Activated CD8-positive, alpha-beta memory T cell treated with anti-CD3 and anti-CD28 coated beads for 1 hour (primary cell): ENCODE data around the gene CSMD2.

ENCODE experiments used
- DNase-seq, 2 donors: peaks; one replicate each; pipeline ENCODE4 v3.0.0-alpha.2; 2020; ENCODE audit warnings: low read depth in 1 of 2; ENCODE audit errors: extremely low read depth in 1 of 2

The CSMD2 gene

DNA sequence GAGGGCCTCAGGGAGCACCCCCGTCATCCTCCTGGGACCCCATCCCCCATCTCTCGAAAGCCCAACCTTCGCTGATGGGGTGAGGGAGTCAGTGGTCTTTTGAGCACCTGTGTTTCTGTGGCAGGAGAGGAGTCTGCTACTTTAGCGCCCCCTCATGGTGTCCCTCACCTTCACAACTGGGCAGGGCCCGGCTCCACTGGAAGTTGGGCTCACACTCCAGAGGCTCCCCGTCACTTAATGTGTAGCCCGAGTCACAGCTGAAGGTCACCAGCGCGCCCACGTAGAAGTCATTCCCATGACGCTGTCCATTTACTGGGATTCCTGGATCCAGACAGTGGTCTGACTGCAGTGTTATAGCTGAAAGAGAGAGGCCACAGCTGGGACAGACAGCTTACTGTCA lies 440.7 kb downstream of the CSMD2 start:
- DNase-seq: no peak

DNA sequence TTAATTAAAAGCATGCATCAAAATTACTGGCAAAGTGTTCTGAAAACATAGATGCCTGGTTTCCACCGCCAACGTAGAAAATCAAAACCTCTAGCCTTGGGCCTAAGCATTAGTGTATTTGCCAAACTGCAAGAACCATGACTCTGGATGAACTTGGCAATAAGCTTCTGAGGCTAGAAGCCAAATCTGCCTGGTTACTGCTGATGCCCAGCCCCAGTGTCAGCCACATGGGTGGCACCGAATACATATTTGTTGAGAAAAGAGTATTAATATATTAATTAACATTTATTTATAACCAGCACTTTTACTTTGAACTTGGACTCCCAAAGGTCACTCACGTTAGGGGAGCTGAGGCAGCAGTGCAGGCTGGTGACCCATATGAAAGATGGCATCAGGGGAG lies 441.8 kb downstream of the CSMD2 start:
- no peak for DNase-seq

DNA sequence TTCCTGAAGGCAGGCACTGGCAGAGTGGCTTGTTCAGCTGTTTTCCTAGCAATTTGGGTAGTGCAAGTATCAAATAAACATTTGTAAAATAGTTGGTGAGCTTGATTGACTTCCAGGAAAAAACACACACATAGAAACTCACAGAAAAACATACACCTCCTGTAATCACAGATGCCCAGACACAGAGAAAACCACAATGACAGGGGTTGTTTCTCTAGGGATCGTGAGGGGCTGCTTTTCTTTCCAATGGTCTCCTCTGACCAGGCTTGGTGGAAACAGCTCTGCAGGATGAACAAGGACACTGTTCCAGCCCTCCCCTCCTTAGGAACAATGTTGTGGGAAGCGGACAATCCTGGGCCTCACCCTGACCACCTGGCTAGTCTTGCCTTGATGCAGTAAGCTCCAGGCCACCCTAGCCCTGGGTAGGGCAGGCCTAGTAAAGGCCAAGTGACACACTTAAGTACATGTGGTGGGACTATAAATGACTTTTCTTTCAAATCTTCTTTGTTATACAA lies 443.7 kb downstream of the CSMD2 start:
- DNase-seq: no peak

DNA sequence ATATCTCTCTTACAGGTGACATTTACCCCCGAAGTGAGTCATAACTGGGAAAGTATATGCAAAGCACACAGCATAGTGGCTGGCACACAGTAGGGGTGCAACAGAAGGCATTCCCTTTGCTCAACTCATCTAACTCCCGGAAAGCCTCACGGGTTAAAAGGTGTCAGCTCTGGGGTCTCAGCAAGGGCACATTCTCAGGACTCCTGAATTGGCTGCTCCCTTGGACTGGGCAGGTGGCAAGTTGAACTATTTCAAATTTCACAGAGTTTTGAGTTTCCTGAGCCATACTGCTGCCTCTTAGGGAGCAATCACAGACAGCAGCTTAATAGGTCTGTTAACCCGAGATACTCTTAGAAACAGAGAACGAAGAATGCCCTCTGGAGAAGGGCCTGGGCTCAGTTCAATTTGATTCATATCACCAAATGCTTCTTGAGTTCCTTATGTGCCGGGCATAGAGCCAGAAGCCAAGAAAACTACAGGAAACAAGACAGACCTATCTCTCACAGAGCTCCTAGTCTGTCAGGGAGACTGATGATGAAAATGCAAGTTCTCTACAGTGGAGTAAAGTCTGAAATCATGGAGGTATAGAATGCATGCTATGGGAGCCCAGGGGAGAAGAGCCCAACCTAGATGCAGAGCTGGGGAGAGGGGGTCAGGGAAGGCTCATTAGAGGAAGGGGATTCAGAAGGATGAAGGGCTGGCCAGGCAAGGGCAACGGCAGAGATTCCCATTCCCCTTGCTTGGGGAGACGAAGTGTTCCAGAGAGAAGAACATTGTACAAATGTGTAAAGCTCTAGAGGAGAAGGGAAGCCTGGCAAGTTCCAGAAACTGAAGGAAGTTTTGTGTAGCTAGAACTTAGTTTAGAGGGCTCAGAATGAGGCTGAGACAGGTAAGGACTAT lies 445.0 kb downstream of the CSMD2 start:
- no peak for DNase-seq

DNA sequence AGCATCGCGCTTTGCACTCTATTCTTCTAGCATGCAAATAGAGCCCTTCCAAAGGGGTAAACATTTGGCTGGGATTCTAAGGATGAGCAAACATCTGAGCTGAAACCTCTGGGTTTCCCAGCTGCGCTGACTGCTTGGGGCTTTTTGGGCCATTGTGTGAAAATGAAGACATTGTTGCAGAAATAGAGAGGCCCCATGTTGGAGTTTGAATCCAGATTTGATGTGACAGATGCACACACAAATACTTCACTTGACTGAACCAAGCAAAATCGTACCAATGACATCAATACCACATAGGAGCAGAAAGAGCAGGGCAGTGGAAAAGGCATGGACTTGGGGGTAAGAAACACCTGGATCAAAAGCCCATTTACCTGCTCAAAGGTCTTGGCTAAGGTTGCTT lies 445.7 kb downstream of the CSMD2 start:
- DNase-seq: no peak

DNA sequence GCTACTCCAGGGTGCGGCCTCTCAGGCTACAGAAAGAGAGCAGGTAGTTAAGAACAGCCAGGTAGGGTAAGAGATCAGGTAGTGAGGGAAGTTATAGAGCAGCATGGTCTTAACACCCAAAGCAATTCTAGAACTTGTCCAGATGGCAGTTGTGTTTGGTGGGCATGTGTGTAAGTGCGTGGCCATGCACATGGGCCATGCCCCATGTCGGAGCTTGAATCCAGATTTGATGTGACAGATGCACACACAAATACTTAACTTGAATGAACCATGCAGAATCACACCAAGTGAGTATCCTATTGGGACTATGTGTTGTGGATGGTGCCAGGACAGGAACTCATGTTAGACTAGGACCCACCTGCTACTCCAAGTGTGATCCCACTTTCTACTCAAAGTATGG lies 446.8 kb downstream of the CSMD2 start:
- DNase-seq: no peak

DNA sequence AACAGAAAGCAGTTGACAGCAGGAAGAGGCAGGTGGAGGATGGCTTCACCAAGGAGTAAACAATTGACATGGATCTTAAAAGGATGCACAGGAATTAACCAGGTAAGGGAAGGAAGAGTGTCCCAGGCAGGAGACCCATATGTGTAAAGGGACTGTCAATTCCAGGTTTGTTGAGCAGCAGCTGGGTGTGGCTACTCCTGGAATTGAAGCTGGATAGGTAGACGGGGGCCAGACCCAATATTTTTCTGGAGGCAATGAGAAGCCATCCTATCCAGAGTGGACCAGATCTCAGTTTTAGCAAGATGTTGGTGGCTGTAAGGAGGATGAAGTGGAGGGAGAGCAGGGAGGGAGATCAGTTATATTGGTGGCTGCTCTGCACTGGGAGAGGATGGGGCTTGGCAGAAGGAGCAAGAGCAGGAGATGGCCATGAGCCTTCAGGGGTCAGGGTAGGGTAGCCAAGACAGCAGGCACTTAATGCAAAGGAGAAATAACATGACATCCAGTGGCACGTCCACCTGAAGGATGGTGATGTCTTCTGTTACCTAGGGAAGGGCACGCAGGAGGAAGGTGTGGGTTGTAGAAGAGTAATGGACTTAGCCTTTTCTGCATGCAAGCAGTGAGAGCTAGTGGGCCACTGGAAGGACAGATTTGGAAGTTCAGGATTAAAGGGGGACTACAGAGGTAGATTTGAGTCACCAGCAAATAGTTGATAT lies 447.9 kb downstream of the CSMD2 start:
- DNase-seq: no peak

DNA sequence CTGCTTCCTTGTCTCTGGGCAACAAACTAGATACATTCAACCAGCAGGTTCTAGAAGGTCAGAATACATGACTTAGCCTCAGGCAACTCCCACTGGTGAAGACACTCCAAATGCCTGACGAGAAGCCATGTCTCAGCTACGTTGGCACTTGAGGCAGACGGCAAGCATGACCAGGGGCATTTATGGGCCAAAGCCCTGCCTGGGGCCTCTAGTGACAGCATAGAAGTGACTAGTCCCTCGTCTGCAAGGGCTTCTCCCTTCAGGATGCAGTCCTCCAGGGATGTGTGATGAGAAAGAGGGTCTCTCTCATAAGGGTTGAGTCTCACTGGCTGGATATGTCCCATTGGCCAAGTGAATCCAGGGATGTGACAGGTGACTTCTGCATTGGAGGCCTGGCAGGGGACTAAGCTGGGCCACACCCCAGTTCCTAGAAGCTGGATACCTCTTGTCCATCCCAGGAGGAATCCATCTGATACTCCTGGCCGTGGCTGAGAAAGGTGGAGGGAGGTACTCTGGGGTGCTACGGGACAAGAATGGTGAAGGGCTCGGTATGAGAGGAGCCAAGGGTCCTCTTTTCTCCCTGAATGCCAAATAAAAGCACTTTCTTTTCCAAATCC lies 449.7 kb downstream of the CSMD2 start:
- no peak for DNase-seq

DNA sequence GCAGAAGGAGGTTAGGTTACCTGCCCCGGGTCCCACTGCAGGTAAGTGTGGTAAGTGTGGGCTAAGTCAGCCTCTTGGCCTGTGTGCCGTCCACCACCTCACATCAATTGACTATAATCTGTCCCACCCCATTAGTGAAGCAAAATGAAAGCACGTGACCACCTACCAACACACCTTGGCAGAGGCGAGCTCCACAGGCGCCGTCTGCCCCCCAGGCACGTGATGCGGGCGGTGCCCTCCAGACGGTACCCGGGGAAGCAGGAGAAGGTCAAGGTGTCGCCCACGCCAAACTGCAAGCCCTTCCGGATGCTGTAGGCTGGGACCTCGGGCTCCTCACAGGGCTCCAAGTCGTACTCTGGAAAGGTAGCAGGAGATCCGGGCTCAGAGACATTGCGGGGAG lies 450.6 kb downstream of the CSMD2 start:
- no peak for DNase-seq

DNA sequence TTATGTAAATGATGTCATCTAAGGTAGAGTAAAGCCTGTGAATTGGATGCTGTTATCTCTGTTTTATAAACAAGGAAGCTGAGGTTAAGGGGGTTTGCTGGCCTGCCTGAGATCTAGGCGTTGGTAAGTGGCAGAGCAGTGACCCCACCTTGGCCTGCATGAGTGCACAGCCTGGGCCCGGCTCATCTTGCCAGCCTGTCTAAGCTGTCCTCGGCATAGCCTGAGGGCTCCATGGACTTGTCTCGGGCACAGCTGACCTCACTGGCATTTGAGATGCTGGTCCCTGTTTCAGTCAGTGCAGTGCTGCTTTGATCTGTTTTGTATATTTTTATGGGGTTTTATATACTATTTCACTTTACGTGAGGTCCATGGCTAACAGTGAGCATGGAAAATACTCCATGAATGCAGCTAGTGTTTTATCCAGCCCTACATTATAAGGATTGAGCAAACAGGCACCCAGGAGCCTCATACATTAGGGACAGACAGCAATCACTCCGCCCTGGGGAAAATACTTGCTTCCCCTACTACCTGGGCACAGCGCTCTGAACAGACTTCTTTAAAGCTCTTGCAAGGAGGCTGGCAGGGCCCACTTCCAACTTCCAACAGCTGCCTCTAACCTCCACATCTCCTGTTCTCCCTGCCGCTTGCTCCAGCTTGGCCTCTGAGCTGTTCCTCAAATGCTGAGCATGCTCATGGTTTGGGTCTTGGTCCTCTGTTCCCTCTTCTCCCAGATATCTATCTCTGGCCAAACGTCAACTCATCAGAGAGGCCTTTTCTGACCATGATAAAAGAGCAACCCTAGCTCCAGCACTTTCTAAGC lies 451.8 kb downstream of the CSMD2 start:
- no peak for DNase-seq

DNA sequence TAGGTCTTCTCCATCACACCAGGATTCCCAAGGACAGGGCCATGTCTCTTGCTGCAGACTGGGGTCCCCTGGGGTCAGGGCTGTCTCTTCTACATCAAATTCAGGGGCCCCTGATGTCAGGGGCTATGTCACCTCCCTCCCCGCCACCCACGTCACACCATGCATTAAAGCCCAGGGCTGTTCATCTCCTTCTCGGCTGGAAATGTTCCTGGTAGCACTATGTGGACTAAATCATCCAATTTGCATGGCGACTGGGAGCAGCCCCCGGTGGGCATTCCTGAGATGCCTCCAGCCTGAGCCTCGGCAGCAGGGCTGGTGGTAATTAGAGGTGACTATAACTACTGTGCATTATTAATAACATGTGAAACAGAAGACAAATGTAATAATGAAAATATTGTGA lies 452.8 kb downstream of the CSMD2 start:
- DNase-seq: no peak

DNA sequence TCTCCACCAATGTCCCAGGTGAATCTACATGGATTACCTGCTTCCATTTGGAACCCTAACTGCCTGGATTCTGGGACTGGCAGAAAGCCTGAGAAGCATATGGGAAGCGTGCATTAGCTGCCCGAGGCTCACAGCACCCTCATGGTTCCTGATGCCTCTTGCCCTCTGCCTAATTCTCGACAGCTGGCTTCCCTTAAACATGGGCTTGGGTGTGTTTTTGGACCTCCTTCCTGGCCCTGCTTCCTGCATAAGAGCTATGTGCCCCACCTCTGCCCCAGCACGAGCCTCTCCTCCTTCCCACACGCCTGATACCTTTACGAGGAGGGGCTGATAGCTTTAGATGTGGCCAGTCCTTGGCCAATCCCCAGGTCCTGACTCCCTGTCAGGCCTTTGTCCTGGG lies 453.5 kb downstream of the CSMD2 start:
- DNase-seq: no peak

DNA sequence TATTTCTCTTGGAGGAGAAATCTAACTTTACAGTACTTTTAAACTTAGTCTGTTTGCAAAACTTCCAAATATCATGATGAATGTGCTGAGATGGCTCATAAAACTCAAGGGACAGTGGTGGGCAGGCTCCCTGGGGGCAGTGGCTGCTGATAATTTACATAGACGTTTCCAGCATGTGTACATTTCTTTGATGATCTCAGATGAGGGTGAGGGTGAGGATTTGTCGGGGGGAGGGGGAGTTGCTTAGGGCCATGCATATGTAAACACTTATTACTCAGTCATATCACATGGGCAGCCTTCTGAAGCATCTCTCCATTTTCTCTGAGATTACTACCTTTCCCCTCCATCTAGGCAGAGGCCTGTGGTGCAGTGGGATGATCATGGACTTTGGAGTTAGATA lies 454.1 kb downstream of the CSMD2 start:
- DNase-seq: no peak

DNA sequence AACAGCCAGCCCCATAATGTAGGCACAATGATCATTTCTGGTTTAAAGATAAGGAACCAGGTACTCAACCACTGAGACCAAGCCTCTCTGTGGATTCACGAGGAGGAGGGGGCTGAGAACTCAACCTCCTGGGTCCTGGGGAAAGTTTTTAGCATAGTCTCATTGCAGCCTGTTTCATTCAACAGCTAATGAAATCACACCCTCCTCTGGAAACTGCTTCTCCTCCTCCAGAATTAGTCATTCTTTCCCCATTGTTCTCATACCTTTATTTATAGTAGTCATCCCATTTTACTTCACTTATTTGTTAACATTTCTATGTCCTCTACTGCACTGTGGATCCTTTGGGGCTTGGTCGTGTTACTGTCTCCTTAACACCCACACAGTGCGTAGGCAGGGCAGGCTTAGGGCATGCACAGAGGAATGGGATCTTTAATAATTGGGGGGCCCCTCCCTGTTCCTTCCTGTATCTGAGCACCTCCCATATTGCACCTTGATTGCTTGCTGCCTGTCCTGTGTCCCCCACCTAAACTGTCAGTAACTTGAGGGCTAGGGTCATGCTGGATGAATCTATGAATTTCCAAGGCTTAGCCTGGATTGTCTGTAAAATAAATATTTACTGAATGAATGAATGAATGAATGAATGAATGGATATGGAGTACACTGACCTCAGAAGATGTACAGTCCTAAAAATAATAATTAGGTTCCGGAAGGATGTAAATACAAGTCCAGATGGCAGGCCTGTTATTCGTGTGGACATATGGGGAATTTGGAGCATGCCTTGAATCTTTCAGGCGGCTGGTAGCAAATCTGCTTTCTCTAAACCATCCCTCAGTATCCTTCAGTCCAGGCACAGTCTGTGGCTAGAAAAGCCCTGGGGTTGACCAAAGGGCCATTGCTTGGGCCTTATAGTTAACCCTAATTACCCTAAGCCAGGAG lies 455.0 kb downstream of the CSMD2 start:
- DNase-seq: no peak

DNA sequence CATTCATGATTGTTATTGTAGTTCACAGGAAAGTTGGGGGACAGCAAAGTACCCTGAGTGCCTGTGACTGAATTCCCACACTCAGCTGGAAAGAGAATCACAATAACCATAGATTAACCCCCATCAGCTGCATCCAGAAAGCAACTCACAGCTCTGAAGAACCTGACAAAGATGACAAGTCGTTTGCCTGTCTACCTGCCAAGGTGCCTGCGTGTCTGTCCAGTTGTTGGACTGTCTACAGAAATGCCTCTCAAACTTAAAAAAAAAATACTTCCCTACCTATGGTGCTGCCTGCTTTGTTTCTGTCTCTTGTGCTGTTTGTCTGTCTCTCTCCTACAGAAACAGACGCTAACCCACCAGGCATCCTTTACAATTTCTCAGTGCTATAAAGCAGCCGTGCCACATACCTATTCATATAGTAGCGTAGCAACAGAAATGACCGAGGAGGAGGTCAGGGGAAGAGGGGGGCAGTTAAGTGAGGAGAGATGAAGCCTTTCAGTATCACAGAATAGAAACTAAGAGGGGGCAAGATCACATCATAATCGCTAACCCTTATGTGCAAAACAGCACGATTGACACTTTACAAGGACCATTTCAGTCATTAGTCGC lies 455.8 kb downstream of the CSMD2 start:
- no peak for DNase-seq

DNA sequence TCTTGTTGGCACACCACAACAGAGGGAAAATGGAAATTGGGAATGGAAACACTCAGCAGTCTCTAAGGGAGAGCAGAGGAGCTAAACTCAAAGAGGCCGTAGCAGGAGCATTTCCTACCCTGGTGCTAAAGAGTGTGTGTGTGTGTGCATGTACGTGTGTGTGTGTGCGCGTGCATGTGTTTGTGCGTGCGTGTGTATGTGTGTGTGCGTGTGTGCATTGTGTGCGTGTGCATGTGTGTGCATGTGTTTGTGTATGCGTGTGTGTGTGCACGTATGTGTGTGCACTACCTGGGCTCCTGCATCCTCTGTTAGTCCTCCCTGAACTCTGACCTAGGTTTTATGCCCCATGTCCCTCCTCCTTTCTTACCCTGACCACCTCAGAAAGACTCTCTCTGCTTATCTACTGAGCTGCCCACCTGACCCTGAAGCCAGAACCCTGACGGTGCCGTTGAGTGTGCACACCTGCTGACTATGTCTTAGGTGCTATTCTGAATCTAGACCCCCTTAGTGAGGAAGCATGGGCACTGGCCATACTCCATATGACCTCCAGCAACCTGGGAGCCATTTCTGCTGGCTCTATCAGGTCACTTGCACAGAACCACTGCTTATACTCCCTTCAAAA lies 458.3 kb downstream of the CSMD2 start:
- DNase-seq: no peak

DNA sequence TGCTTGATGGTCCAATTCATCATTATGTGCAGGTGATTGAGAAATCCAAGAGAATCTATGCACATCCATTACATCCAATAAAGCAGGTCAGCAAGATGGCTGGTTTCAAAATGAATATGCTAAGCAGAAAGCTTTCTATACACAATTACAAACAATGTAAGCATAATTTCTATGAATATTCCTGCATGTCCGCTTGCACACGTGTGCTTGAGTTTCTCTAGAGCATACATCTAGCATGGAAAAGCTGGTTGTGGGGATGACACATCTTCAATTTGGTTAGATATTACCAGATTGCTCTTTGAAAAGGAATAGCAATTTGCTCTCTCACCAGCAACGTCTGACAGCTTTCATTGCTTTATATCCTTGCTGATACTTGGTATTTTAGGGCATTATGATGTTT lies 461.6 kb downstream of the CSMD2 start:
- DNase-seq: no peak

DNA sequence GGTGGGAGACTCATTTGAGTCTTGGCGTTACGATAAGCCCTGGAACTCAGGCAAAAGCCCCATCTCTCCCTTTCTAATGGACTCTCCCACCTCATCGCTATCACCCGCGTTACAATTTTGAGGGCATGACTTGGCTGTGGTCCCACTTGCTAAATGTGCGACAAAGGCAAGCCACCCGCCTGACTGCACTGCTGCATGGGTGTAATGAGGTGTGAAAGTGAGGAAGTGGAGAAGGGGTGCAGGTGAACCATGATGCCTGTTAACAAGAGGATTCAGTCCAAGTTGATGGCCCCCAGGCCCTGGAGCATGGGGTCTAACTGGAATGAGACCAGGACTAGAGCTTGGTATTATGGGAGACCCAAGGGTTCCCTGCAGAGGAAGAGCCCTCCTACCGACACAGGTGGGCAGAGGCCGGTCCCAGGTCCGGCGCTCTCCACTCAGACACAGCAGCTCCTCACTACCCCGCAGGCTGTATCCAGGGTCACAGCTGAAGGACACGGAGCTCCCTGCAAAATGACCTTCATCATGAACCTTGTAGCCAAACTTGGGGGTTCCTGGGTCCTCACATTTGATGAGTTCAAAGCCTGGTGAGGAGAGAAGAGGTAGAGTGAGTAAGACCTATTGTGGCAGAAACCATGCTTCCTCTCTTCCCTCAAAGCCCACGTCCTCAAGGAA lies 466.5 kb downstream of the CSMD2 start:
- DNase-seq: no peak
